ENCODE measurements around the gene SEC24B. TPM values are rescaled to one million over a fixed set of nuclear protein-coding genes. Genes with fewer than 3 reads are reported as not detected.

SEC24B gene
- total and polyA plus RNA-seq, 8 donors, result 2.3 to 56.0 (median 13.2) TPM

DNA sequence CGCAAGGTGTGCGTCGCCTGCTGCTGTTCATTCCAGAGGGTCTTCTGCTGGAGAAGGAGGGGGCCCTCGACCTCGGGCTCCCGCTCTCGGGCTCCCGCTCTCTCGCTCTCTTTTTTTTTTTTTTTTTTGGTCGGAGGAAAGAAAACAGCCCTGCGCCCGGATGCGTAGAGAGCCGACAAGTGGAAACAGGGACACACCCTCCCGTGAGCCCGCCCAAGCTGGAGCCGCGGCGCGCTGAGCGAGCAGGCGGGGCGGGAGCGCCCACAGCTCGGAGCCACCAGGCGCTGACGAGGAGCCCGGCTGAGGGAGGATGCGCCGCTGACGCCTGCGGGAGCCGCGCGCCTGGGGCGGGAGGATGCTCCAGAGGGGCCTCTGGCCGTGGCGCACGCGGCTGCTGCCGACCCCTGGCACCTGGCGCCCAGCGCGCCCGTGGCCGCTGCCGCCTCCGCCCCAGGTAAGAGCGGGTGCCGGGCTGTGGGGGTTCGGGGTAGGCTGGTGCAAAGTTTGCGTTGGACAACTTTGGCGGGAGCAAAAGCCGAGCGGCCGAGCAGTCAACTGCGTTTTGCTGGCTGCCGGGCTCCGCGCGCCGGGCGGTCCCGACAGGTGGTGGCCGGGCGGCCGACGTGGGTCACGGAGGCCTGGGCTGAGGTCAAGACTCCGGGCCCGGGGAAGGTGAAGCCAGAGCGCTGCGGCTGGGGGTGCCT, 126.5 kb downstream of the SEC24B start, which contains the start of gene MCUB:
Gene MCUB, plus strand, starts transcription at position 264 of the 704 bp plus-strand sequence. Its CDS starts 92 bp downstream, at position 356.
- Histone ChIP-seq H3K9me3 (peaks cover 0 to 4% (median 0%) of the 10 kb centered on the region in 4 donors), H3K4me1 (peaks cover 0 to 25% (median 20%) of the 10 kb centered on the region in 4 donors), H3K4me3 (peak within 1 kb of the TSS; percentile 56 to 91 (median 74)), H3K27ac (peak within 1 kb of the TSS; percentile 79 to 91 (median 84)), H3K27me3 (no peaks in the 10 kb centered on the region), H3K36me3 (no peaks in the 10 kb centered on the region)
- intact Hi-C loops (cut with DNase I; ENCODE audit: low total_unique reads), result no loop called here
- TF ChIP-seq POLR2A (IDR thresholded peaks at IDR 0.05), result no peak
- TF ChIP-seq POLR2AphosphoS5 (IDR thresholded peaks at IDR 0.05), result peak; percentile 45 to 73 (median 68)
- DNase-seq, result peak; percentile 79 to 96
- 0 to 1% (median 1%) methylated on average over 32 to 73 of the region's 73 CpGs for WGBS, 5 donors

DNA sequence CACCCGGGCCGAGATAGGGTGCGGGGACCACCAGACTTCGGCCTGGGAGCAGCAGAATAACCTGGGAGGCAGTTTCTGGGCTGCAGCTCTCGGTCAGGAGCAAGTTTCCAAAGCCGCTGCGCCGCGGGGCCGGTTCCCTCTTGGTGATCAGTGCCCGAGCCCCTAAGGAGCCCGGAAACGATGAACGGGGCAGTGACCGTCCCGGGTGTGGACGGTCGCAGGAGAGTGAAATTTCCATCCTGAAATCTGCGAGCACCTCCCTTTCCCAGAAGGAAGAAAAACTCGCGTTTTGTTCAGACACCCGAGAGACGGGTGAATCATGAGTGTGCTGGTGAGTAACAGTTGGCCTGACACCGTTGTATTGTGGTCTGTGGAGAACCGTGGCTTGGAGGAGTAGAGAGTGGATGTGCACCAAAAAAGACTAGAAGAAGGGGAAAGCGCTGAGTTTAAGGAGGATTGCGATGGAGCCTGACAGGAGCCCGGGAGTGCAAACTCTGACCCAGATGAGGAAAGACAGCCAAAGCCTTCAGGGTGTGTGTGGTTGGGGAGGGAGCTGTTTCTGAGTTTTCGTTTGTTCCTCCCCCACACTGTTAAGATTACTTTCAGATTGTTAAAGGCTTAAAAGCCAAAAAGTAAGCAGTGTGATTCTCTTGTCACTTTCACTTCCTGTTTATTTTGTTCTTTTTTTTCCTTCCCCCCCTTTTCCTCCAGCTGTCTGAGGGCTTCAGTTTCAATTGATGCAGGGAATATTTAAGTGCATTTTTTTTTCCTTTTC, 127.3 kb downstream of the SEC24B start:
- WGBS, 5 donors, result 0 to 1% (median 1%) methylated on average over 19 to 29 of the region's 29 CpGs
- TF ChIP-seq POLR2A (IDR thresholded peaks at IDR 0.05) (no peak), EP300 (IDR thresholded peaks at IDR 0.05) (no peak), POLR2AphosphoS5 (IDR thresholded peaks at IDR 0.05) (peak in 1 of 3 donors; percentile 16)
- TF ChIP-seq, protein P1, sequence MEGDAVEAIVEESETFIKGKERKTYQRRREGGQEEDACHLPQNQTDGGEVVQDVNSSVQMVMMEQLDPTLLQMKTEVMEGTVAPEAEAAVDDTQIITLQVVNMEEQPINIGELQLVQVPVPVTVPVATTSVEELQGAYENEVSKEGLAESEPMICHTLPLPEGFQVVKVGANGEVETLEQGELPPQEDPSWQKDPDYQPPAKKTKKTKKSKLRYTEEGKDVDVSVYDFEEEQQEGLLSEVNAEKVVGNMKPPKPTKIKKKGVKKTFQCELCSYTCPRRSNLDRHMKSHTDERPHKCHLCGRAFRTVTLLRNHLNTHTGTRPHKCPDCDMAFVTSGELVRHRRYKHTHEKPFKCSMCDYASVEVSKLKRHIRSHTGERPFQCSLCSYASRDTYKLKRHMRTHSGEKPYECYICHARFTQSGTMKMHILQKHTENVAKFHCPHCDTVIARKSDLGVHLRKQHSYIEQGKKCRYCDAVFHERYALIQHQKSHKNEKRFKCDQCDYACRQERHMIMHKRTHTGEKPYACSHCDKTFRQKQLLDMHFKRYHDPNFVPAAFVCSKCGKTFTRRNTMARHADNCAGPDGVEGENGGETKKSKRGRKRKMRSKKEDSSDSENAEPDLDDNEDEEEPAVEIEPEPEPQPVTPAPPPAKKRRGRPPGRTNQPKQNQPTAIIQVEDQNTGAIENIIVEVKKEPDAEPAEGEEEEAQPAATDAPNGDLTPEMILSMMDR (IDR thresholded peaks at IDR 0.05), result no peak
- intact Hi-C loops (cut with DNase I; ENCODE audit: low total_unique reads), result no loop called here

DNA sequence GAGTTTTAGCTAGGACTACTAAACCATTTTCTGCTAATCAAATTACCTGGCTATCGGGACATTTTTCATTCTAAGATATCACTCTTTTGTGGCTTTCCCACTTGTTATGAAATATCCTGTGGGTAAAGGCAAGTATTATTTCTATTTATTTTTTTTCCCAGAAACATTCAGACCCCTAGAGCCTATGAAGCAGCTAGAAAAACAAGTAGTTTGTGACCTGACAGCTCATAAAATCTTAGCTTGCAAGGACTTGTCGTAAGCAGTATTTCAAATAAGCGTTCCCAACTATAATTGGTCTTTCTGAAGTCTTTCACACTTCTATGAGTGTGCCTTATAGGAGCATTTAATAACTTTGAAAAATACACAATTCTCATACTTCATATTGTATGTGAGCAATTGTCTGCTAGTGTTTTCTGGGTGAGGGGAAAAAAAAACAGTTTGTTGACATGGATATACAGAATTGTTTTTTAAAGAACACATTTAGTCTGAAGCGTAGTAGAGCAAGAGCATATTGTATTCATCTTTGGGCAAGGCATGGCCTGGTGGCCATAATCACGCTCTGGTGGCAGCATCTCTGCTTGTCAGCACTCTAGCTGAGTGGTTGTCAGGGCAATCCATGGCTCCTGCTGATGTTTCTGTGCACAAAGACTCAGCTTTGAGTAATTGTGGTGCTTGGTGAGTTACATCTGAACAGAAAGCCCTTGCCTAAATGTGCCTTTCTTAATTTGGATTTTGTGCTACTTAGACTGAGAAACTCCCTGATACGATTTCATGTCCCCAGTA, 129.0 kb downstream of the SEC24B start:
- intact Hi-C loops (cut with DNase I; ENCODE audit: low total_unique reads), result no loop called here
- peaks cover 0 to under 1% (median 0%) of the 10 kb centered on the region in 4 donors for H3K9me3 ChIP-seq
- peaks cover 0 to 25% (median 20%) of the 10 kb centered on the region in 4 donors for H3K4me1 ChIP-seq
- no peak overlapping the region for H3K4me3 ChIP-seq
- TF ChIP-seq EP300 (IDR thresholded peaks at IDR 0.05), result no peak
- no peak for TF ChIP-seq POLR2AphosphoS5 (IDR thresholded peaks at IDR 0.05)
- TF ChIP-seq, protein P1 (IDR thresholded peaks at IDR 0.05), result no peak
- no peak for TF ChIP-seq POLR2A (IDR thresholded peaks at IDR 0.05)
- WGBS, 5 donors, result 92 to 97% (median 95%) methylated on average over 6 of the region's 6 CpGs
- H3K27ac ChIP-seq, result no peak overlapping the region
- no peaks in the 10 kb centered on the region for H3K36me3 ChIP-seq
- H3K27me3 ChIP-seq, result no peaks in the 10 kb centered on the region
- peak in 1 of 2 donors; percentile 24 for DNase-seq

More for the DNA sequence above, 127.3 kb downstream of the SEC24B start:
- DNase-seq, result peak in 1 of 2 donors; percentile 73
- H3K36me3 ChIP-seq, result no peaks in the 10 kb centered on the region
- peak overlapping the region; percentile 56 to 91 (median 74) for H3K4me3 ChIP-seq
- H3K9me3 ChIP-seq, result peaks cover 0 to 4% (median 0%) of the 10 kb centered on the region in 4 donors
- peaks cover 0 to 25% (median 20%) of the 10 kb centered on the region in 4 donors for H3K4me1 ChIP-seq
- peak overlapping the region; percentile 79 to 91 (median 84) for H3K27ac ChIP-seq
- H3K27me3 ChIP-seq, result no peaks in the 10 kb centered on the region

DNA sequence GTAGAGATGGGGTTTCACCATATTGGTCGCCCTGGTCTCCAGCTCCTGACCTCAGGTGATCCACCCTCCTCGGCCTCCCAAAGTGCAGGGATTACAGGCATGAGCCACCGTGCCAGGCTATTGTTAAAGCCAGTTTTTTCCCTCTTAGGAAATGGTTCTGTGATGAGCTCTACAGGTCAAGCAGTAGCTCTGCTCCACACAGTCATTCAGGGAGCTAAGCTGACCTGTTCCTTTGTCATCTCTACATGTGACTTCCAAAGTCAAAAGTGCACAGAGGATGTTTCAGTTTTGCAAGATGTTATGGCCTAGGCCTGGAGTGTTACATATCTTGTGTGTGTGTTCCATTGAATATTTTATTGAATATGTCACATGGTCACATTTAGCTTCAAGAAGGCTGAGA, 137.9 kb downstream of the SEC24B start:
- H3K9me3 ChIP-seq, result no peaks in the 10 kb centered on the region
- H3K4me3 ChIP-seq, result no peak overlapping the region
- H3K27me3 ChIP-seq, result no peaks in the 10 kb centered on the region
- peaks cover 0 to 11% (median 0%) of the 10 kb centered on the region in 4 donors for H3K4me1 ChIP-seq
- intact Hi-C loops (cut with DNase I; ENCODE audit: low total_unique reads), result no loop called here
- DNase-seq, result no peak
- H3K27ac ChIP-seq, result no peak overlapping the region
- TF ChIP-seq POLR2A (IDR thresholded peaks at IDR 0.05) (no peak), EP300 (IDR thresholded peaks at IDR 0.05) (no peak), POLR2AphosphoS5 (IDR thresholded peaks at IDR 0.05) (no peak)
- TF ChIP-seq, protein P1 (IDR thresholded peaks at IDR 0.05), result no peak
- 88 to 100% (median 98%) methylated on average over 3 of the region's 3 CpGs for WGBS, 5 donors
- H3K36me3 ChIP-seq, result no peaks in the 10 kb centered on the region
